ENCODE measurements around the gene COL18A1.

DNA sequence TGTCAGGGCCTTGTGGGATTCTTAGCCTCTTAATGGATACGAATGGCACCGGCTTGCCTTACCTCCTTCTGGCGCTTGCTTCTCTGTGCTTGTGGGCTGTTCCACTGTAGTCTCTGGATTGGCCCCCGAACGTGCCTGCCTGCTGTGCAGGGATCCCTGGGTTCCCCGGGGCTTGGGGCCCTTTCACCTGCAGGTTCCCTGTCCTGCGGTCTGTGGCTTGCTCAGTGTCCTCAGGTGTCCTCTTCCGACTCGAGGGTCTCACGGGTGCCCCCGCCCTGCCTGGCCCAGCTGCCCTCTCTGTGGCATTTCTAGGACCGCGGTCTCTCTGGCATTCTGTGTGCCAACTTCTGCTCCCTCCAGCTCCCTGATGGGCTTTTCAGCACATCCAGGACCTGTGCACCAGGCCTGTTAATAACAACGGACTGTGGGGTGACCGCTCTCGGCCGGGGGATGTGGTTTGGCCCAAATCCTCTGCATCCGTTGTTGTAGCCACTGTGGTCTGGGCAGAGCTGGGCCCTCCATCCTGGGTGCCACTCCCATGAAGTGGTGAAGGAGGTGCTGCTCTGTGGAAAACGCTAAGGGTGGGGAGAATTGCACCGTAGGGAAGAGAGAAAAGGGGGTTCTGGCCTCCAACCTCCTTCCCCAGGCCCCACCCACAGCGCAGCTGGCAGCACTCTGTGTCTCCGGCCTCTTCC, 12.4 kb downstream of the COL18A1 start:
- TF ChIP-seq, protein P1, sequence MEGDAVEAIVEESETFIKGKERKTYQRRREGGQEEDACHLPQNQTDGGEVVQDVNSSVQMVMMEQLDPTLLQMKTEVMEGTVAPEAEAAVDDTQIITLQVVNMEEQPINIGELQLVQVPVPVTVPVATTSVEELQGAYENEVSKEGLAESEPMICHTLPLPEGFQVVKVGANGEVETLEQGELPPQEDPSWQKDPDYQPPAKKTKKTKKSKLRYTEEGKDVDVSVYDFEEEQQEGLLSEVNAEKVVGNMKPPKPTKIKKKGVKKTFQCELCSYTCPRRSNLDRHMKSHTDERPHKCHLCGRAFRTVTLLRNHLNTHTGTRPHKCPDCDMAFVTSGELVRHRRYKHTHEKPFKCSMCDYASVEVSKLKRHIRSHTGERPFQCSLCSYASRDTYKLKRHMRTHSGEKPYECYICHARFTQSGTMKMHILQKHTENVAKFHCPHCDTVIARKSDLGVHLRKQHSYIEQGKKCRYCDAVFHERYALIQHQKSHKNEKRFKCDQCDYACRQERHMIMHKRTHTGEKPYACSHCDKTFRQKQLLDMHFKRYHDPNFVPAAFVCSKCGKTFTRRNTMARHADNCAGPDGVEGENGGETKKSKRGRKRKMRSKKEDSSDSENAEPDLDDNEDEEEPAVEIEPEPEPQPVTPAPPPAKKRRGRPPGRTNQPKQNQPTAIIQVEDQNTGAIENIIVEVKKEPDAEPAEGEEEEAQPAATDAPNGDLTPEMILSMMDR (IDR thresholded peaks at IDR 0.05; ENCODE audit: low read depth, low read length, missing input control), result no peak
- TF ChIP-seq, protein P2, sequence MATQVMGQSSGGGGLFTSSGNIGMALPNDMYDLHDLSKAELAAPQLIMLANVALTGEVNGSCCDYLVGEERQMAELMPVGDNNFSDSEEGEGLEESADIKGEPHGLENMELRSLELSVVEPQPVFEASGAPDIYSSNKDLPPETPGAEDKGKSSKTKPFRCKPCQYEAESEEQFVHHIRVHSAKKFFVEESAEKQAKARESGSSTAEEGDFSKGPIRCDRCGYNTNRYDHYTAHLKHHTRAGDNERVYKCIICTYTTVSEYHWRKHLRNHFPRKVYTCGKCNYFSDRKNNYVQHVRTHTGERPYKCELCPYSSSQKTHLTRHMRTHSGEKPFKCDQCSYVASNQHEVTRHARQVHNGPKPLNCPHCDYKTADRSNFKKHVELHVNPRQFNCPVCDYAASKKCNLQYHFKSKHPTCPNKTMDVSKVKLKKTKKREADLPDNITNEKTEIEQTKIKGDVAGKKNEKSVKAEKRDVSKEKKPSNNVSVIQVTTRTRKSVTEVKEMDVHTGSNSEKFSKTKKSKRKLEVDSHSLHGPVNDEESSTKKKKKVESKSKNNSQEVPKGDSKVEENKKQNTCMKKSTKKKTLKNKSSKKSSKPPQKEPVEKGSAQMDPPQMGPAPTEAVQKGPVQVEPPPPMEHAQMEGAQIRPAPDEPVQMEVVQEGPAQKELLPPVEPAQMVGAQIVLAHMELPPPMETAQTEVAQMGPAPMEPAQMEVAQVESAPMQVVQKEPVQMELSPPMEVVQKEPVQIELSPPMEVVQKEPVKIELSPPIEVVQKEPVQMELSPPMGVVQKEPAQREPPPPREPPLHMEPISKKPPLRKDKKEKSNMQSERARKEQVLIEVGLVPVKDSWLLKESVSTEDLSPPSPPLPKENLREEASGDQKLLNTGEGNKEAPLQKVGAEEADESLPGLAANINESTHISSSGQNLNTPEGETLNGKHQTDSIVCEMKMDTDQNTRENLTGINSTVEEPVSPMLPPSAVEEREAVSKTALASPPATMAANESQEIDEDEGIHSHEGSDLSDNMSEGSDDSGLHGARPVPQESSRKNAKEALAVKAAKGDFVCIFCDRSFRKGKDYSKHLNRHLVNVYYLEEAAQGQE (IDR thresholded peaks at IDR 0.05), result no peak
- TF ChIP-seq JUND (IDR thresholded peaks at IDR 0.05) (no peak), HNF4A (conservative IDR thresholded peaks at IDR 0.05) (no peak), TAF1 (conservative IDR thresholded peaks at IDR 0.05) (no peak), YY1 (IDR thresholded peaks at IDR 0.05) (no peak), SP1 (IDR thresholded peaks at IDR 0.05) (no peak), RAD21 (IDR thresholded peaks at IDR 0.05) (no peak), GABPA (IDR thresholded peaks at IDR 0.05 in 1 of 2, conservative IDR thresholded peaks at IDR 0.05 in 1 of 2) (no peak)
- TF ChIP-seq, protein P3, sequence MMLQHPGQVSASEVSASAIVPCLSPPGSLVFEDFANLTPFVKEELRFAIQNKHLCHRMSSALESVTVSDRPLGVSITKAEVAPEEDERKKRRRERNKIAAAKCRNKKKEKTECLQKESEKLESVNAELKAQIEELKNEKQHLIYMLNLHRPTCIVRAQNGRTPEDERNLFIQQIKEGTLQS (IDR thresholded peaks at IDR 0.05), result no peak
- TF ChIP-seq, protein P4, sequence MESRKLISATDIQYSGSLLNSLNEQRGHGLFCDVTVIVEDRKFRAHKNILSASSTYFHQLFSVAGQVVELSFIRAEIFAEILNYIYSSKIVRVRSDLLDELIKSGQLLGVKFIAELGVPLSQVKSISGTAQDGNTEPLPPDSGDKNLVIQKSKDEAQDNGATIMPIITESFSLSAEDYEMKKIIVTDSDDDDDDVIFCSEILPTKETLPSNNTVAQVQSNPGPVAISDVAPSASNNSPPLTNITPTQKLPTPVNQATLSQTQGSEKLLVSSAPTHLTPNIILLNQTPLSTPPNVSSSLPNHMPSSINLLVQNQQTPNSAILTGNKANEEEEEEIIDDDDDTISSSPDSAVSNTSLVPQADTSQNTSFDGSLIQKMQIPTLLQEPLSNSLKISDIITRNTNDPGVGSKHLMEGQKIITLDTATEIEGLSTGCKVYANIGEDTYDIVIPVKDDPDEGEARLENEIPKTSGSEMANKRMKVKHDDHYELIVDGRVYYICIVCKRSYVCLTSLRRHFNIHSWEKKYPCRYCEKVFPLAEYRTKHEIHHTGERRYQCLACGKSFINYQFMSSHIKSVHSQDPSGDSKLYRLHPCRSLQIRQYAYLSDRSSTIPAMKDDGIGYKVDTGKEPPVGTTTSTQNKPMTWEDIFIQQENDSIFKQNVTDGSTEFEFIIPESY (IDR thresholded peaks at IDR 0.05), result no peak
- TF ChIP-seq, protein P5, sequence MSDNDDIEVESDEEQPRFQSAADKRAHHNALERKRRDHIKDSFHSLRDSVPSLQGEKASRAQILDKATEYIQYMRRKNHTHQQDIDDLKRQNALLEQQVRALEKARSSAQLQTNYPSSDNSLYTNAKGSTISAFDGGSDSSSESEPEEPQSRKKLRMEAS (IDR thresholded peaks at IDR 0.05), result no peak

Data from liver (tissue), 3 donors.